Progenitor cell of endocrine pancreas (in vitro differentiated cells): ENCODE data around the gene SLC39A10. TPM values are rescaled to one million over a fixed set of nuclear protein-coding genes. Genes with fewer than 3 reads are reported as not detected.

ENCODE experiments used
- DNase-seq: peaks from one replicate; pipeline ENCODE4 v3.0.0; 2021; ENCODE audit warnings: low spot score; ENCODE audit not compliant: unreplicated experiment
- H3K27ac Mint-ChIP-seq: 2 replicates; pipeline ENCODE4 v1.8.0; 2021; ENCODE audit warnings: mild to moderate bottlenecking, moderate library complexity, mixed read lengths
- H3K27me3 Mint-ChIP-seq: 2 replicates; pipeline ENCODE4 v1.8.0; 2021; ENCODE audit warnings: mixed read lengths
- H3K36me3 Mint-ChIP-seq: 2 replicates; pipeline ENCODE4 v1.8.0; 2022; ENCODE audit warnings: mixed read lengths; ENCODE audit not compliant: insufficient read depth
- H3K4me1 Mint-ChIP-seq: 2 replicates; pipeline ENCODE4 v1.8.0; 2021; ENCODE audit warnings: low read depth, mixed read lengths
- H3K4me3 Mint-ChIP-seq: 2 replicates; pipeline ENCODE4 v1.8.0; 2021; ENCODE audit warnings: low read depth, mild to moderate bottlenecking, moderate library complexity, mixed read lengths
- H3K9me3 Mint-ChIP-seq: 2 replicates; pipeline ENCODE4 v1.8.0; 2021; ENCODE audit warnings: low read depth, mixed read lengths
- total RNA-seq: library from RNA; stranded (reverse); gene quantifications from 2 replicates; pipeline ENCODE4 v1.2.1, GENCODE V29; 2021
- TF ChIP-seq, protein P1 (sequence below): fragments of 200-600 bp; sonication (generic); IDR thresholded peaks from one replicate; pipeline ENCODE4 v1.5.0; 2021; ENCODE audit warnings: antibody characterized with exemption, mild to moderate bottlenecking; ENCODE audit not compliant: unreplicated experiment

Gene SLC39A10
- total RNA-seq, 1 donor from 2014 or later, result 181 TPM

DNA sequence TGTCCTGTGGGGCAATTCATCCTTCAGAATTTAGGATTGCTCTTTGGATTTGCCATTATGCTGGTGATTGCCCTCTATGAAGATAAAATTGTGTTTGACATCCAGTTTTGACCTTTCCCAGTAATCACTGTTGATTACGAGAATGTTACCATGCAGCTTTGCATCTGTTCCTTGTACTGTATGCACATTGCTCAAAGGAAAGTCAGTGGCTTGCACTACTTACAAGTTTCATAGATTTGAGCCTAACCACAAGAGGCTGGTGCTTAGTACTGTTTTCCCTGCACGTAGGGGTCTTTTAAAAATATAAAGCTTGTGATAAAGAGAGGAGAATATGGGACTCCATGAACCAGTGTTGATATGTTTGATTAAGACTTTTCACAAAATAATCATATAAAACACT lies 77.9 kb downstream of the SLC39A10 start:
- no peaks in the 10 kb centered on the region for H3K27me3 Mint-ChIP-seq
- TF ChIP-seq, protein P1, sequence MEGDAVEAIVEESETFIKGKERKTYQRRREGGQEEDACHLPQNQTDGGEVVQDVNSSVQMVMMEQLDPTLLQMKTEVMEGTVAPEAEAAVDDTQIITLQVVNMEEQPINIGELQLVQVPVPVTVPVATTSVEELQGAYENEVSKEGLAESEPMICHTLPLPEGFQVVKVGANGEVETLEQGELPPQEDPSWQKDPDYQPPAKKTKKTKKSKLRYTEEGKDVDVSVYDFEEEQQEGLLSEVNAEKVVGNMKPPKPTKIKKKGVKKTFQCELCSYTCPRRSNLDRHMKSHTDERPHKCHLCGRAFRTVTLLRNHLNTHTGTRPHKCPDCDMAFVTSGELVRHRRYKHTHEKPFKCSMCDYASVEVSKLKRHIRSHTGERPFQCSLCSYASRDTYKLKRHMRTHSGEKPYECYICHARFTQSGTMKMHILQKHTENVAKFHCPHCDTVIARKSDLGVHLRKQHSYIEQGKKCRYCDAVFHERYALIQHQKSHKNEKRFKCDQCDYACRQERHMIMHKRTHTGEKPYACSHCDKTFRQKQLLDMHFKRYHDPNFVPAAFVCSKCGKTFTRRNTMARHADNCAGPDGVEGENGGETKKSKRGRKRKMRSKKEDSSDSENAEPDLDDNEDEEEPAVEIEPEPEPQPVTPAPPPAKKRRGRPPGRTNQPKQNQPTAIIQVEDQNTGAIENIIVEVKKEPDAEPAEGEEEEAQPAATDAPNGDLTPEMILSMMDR, result no peak
- H3K27ac Mint-ChIP-seq, result peak overlapping the region; percentile 26
- no peaks in the 10 kb centered on the region for H3K9me3 Mint-ChIP-seq
- H3K36me3 Mint-ChIP-seq, result peaks cover 39% of the 10 kb centered on the region
- H3K4me3 Mint-ChIP-seq, result no peak overlapping the region
- H3K4me1 Mint-ChIP-seq, result peaks cover 2% of the 10 kb centered on the region
- DNase-seq, result no peak

DNA sequence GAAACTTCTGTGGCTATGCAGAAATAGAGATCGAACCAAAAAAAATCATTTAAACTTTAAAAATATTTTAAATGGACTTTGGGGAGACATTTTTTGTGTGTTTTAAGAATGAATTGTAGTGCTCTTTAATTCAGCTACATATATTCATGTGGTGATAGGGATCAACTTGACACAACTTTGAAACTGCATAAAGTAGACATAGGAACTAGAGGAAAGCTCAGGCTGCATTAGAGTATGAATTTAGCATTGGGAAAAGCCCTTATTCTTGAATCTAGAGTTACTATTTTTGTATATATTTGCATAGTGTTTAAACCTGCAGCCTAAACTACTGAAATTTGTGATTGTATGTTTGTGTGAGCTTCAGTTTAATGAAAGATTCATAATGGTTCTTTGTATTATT lies 78.3 kb downstream of the SLC39A10 start:
- Mint-ChIP-seq H3K4me1 (peaks cover 2% of the 10 kb centered on the region), H3K36me3 (peaks cover 41% of the 10 kb centered on the region), H3K4me3 (no peak overlapping the region), H3K9me3 (no peaks in the 10 kb centered on the region), H3K27me3 (no peaks in the 10 kb centered on the region), H3K27ac (no peak overlapping the region)
- TF ChIP-seq, protein P1, result no peak
- DNase-seq, result no peak

- DNase-seq, result no peak
- H3K9me3 Mint-ChIP-seq, result peaks cover 8% of the 10 kb centered on the region
- H3K27ac Mint-ChIP-seq, result no peak overlapping the region
- TF ChIP-seq, protein P1, result no peak
- H3K4me1 Mint-ChIP-seq, result peaks cover 2% of the 10 kb centered on the region
- H3K4me3 Mint-ChIP-seq, result no peak overlapping the region
- H3K36me3 Mint-ChIP-seq, result peaks cover 39% of the 10 kb centered on the region
- H3K27me3 Mint-ChIP-seq, result no peaks in the 10 kb centered on the region
These were observed 80.7 kb downstream of the SLC39A10 start for GRCh38 chr2:195737511-195738325.

DNA sequence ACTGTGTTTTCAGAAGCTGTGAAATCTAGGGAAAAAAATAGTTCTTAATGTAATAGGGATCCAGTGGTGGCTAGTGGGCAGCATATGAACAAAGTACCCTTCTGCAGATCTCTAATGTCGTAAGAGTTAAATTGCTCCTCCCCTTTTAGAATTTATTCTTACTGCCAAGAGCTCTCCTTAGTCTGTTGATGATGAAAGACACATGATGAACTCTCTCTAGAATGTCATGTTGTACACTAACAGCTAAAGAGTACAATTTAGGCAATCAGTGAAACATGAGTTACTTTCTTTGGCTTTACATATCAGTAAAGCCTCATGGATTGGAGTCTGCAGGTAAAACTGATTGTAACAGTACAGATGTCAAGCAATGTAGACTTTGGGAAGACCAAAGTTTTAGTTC lies 84.2 kb downstream of the SLC39A10 start:
- DNase-seq, result no peak
- no peaks in the 10 kb centered on the region for H3K4me1 Mint-ChIP-seq
- no peak overlapping the region for H3K27ac Mint-ChIP-seq
- TF ChIP-seq, protein P1, result no peak
- peaks cover 15% of the 10 kb centered on the region for H3K9me3 Mint-ChIP-seq
- H3K4me3 Mint-ChIP-seq, result no peak overlapping the region
- peaks cover 47% of the 10 kb centered on the region for H3K36me3 Mint-ChIP-seq
- no peaks in the 10 kb centered on the region for H3K27me3 Mint-ChIP-seq

DNA sequence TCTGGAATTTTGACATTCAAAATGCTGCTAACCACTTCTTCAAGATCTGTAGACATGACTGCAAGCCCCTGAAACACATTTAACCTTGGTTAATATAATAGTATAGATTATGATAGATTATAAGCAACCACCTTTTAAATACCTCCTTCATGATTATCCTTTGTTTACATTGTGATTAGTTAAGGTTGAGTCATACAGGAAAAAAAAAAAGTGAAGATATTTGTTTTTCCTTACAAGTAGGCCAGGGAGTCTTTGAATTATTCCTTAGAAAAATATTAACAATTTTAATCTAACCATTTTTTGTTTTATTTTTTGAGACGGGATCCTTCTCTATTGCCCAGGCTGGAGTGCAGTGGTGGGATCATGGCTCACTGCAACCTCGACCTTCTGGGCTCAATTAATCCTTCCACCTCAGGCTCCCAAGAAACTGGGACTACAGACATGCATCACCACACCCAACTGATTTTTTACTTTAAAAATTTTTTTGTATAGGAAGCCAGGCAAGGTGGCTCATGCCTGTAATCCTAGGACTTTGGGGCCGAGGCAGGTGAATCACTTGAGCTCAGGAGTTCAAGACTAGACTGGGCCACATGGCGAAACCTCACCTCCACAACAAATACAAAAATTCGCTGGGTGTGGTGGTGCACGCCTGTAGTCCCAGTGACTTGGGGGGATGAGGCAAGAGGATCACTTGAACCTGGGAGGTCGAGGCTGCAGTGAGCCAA lies 99.4 kb downstream of the SLC39A10 start:
- Mint-ChIP-seq H3K4me1 (no peaks in the 10 kb centered on the region), H3K9me3 (no peaks in the 10 kb centered on the region), H3K4me3 (no peak overlapping the region), H3K36me3 (peaks cover 3% of the 10 kb centered on the region), H3K27me3 (no peaks in the 10 kb centered on the region), H3K27ac (no peak overlapping the region)
- TF ChIP-seq, protein P1, result no peak
- no peak for DNase-seq
